Right cardiac atrium (tissue), 5 donors: ENCODE measurements around the gene PADI1. TPM values are rescaled to one million over a fixed set of nuclear protein-coding genes. Genes with fewer than 3 reads are reported as not detected.

Experiments used
- ATAC-seq, 2 donors: fragments of 200-7000 bp; cut with Tn5 transposase; one replicate each; pipeline versions ENCODE4 v1.8.0 to v1.9.1; 2020; ENCODE audit warnings: moderate library complexity in 2 of 2, mild to moderate bottlenecking in 1 of 2
- DNase-seq, 3 donors: peaks; one replicate each; pipeline ENCODE4 v3.0.0-alpha.2; 2020
- H3K27ac ChIP-seq: one replicate; pipeline ENCODE4 v1.5.1; 2013; ENCODE audit warnings: mild to moderate bottlenecking, low read length, control low read depth, moderate library complexity
- H3K27me3 ChIP-seq: one replicate; pipeline ENCODE4 v1.6.1; 2013; ENCODE audit not compliant: control insufficient read depth, insufficient read depth
- H3K4me1 ChIP-seq: one replicate; pipeline ENCODE4 v1.6.1; 2013; ENCODE audit warnings: low read length; ENCODE audit not compliant: control insufficient read depth, insufficient read depth
- H3K4me3 ChIP-seq: one replicate; pipeline ENCODE4 v1.5.1; 2013; ENCODE audit warnings: low read length, control low read depth
- H3K9me3 ChIP-seq: one replicate; pipeline ENCODE4 v1.6.1; 2013; ENCODE audit warnings: low read length; ENCODE audit not compliant: control insufficient read depth
- WGBS: extraction: QIAGEN DNeasy Blood & Tissue Kit; methylation state at CpG from one replicate; pipeline ENCODE4 v1.1.7; 2013; 5-methylcytosine and 5-hydroxymethylcytosine counted together
- intact Hi-C, 4 donors: fragments of 100-400 bp; cut with DNase I; formaldehyde crosslinking; loops; one replicate each; pipeline versions ENCODE4 v1.11.0 to v1.14.0; 2022 to 2023
- polyA plus RNA-seq: library from polyadenylated mRNA; stranded (reverse); fragments of 200-250 nt; gene quantifications from one replicate; pipeline ENCODE4 v1.2.3, GENCODE V29; 2013
- total RNA-seq, 4 donors: library from RNA; stranded (reverse); fragmentation: NEBNext Ultra II Directional; extraction: Animal tissue kit (Norgen Biotek cat#: 25700); gene quantifications; one replicate each; pipeline ENCODE4 v1.2.1, GENCODE V29; 2021
- donor health status: healthy with polysubstance abuse.
- donor health status: DM: no; HTN: yes; CAD: no.
- donor health status: DM: no; HTN: no; CAD: no.
- donor health status: DM: no; HTN: yes; CAD: no; lungs with severe emphysema.
- donor health status: DM: yes; HTN: yes; CAD: no.

PADI1 gene
- total and polyA plus RNA-seq, 5 donors: not detected

GRCh38 chr1:17264470-17264869, 59.5 kb downstream of the PADI1 start:
- WGBS: 80% methylated on average over 5 of the region's 5 CpGs
- Histone ChIP-seq H3K27me3 (no peaks in the 10 kb centered on the region), H3K9me3 (no peaks in the 10 kb centered on the region), H3K27ac (no peak overlapping the region), H3K4me3 (no peak overlapping the region), H3K4me1 (no peaks in the 10 kb centered on the region)
- ATAC-seq (no peak), DNase-seq (no peak)
- intact Hi-C loops: no loop called here

GRCh38 chr1:17265162-17265561, 60.2 kb downstream of the PADI1 start:
- no peak for DNase-seq
- WGBS: 57% methylated on average over 2 of the region's 2 CpGs
- Histone ChIP-seq H3K4me3 (no peak overlapping the region), H3K27ac (no peak overlapping the region), H3K9me3 (no peaks in the 10 kb centered on the region), H3K27me3 (no peaks in the 10 kb centered on the region), H3K4me1 (no peaks in the 10 kb centered on the region)
- no peak for ATAC-seq
- intact Hi-C loops: no loop called here

- no peak for ATAC-seq
- no peak for DNase-seq
- intact Hi-C loops: no loop called here
- Histone ChIP-seq H3K4me1 (no peaks in the 10 kb centered on the region), H3K9me3 (no peaks in the 10 kb centered on the region), H3K27me3 (no peaks in the 10 kb centered on the region), H3K27ac (no peak overlapping the region), H3K4me3 (no peak overlapping the region)
- WGBS: 86% methylated on average over 4 of the region's 4 CpGs
Measured at GRCh38 chr1:17265950-17266349, 61.0 kb downstream of the PADI1 start.

GRCh38 chr1:17270891-17271765, 66.2 kb downstream of the PADI1 start:
- DNase-seq (no peak), ATAC-seq (no peak)
- H3K27ac ChIP-seq: no peak overlapping the region
- no peaks in the 10 kb centered on the region for H3K9me3 ChIP-seq
- no peak overlapping the region for H3K4me3 ChIP-seq
- H3K4me1 ChIP-seq: no peaks in the 10 kb centered on the region
- WGBS: 83% methylated on average over 23 of the region's 23 CpGs
- H3K27me3 ChIP-seq: no peaks in the 10 kb centered on the region
- intact Hi-C loops: no loop called here

- Histone ChIP-seq H3K4me3 (no peak overlapping the region), H3K9me3 (no peaks in the 10 kb centered on the region), H3K27me3 (no peaks in the 10 kb centered on the region), H3K4me1 (no peaks in the 10 kb centered on the region), H3K27ac (no peak overlapping the region)
- WGBS: 84% methylated on average over 6 of the region's 6 CpGs
- ATAC-seq (no peak), DNase-seq (no peak)
- intact Hi-C loops: no loop called here
Measured at GRCh38 chr1:17272066-17272465, 67.1 kb downstream of the PADI1 start.

GRCh38 chr1:17272646-17273045, 67.7 kb downstream of the PADI1 start:
- intact Hi-C loops: no loop called here
- no peak for ATAC-seq
- no peak for DNase-seq
- H3K27me3 ChIP-seq: no peaks in the 10 kb centered on the region
- WGBS: 74% methylated on average over 4 of the region's 4 CpGs
- no peak overlapping the region for H3K27ac ChIP-seq
- no peaks in the 10 kb centered on the region for H3K9me3 ChIP-seq
- H3K4me1 ChIP-seq: no peaks in the 10 kb centered on the region
- no peak overlapping the region for H3K4me3 ChIP-seq

GRCh38 chr1:17273096-17273495, 68.2 kb downstream of the PADI1 start:
- no peaks in the 10 kb centered on the region for H3K9me3 ChIP-seq
- no peak overlapping the region for H3K4me3 ChIP-seq
- H3K4me1 ChIP-seq: no peaks in the 10 kb centered on the region
- H3K27ac ChIP-seq: no peak overlapping the region
- DNase-seq (no peak), ATAC-seq (no peak)
- 58% methylated on average over 13 of the region's 13 CpGs for WGBS
- intact Hi-C loops: no loop called here
- H3K27me3 ChIP-seq: no peaks in the 10 kb centered on the region

GRCh38 chr1:17274186-17275170, 69.5 kb downstream of the PADI1 start:
- DNase-seq (peak in 1 of 3 donors; percentile 23), ATAC-seq (no peak)
- Histone ChIP-seq H3K27me3 (no peaks in the 10 kb centered on the region), H3K9me3 (no peaks in the 10 kb centered on the region), H3K4me3 (no peak overlapping the region), H3K4me1 (no peaks in the 10 kb centered on the region), H3K27ac (no peak overlapping the region)
- intact Hi-C loops: no loop called here
- WGBS: 42% methylated on average over 15 of the region's 15 CpGs

- H3K4me3 ChIP-seq: no peak overlapping the region
- no peaks in the 10 kb centered on the region for H3K4me1 ChIP-seq
- WGBS: 55% methylated on average over 11 of the region's 11 CpGs
- H3K27ac ChIP-seq: no peak overlapping the region
- no peaks in the 10 kb centered on the region for H3K27me3 ChIP-seq
- no peak for ATAC-seq
- peak in 1 of 3 donors; percentile 65 for DNase-seq
- no peaks in the 10 kb centered on the region for H3K9me3 ChIP-seq
- intact Hi-C loops: no loop called here
Measured at GRCh38 chr1:17276568-17276967, 71.6 kb downstream of the PADI1 start.

GRCh38 chr1:17277511-17278159, 72.7 kb downstream of the PADI1 start:
- Histone ChIP-seq H3K27ac (no peak overlapping the region), H3K27me3 (no peaks in the 10 kb centered on the region), H3K4me3 (no peak overlapping the region), H3K9me3 (no peaks in the 10 kb centered on the region), H3K4me1 (no peaks in the 10 kb centered on the region)
- ATAC-seq: no peak
- no peak for DNase-seq
- intact Hi-C loops: no loop called here
- WGBS: 81% methylated on average over 8 of the region's 8 CpGs
